Measurements from ENCODE around the gene IGSF6.
A peak's percentile ranks its signal among the peaks of the same experiment; 100 is the strongest.
"Not testable (repeated sequence)": the region's sequence is repeated elsewhere in the genome, so short reads cannot be mapped to it uniquely, and the experiment has no call there.

Gene IGSF6

DNA sequence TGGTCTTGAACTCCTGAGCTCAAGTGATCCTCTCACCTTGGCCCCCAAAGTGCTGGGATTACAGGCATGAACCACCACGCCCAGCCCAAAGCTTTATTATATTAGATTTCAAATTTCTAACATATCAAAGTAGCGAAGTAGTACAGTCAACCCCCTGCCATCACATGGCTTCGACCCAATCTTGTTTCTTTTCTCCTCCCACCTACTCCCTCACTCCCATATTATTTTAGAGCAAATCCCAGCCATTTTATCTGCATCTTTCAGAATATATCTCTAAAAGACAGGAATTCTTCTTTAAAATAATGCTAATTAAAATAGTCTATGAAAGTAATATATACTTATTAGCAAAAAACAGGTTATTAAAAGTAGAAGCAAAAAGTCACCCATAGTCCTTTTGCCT, 893 bp downstream of the IGSF6 start:
- no peak for DNase-seq

DNA sequence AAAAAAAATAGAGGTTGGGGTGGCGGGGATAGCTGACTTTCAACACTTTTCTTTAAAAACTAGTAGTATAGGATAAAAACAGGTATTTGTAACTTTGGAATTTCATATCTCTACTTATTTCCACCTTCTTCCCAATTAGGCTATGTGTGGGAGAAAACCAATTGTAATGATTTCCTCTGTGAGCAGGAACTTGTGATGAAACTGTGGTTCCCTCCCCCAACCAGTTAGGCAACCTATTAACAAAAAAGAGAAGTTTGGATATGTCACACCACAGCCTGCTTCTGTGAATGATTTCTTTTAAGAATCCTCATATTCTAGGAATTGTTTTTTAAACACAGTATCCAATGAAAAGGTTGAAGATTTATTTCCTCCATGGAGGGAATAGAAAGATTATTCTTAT, 1.9 kb downstream of the IGSF6 start:
- no peak for DNase-seq

DNA sequence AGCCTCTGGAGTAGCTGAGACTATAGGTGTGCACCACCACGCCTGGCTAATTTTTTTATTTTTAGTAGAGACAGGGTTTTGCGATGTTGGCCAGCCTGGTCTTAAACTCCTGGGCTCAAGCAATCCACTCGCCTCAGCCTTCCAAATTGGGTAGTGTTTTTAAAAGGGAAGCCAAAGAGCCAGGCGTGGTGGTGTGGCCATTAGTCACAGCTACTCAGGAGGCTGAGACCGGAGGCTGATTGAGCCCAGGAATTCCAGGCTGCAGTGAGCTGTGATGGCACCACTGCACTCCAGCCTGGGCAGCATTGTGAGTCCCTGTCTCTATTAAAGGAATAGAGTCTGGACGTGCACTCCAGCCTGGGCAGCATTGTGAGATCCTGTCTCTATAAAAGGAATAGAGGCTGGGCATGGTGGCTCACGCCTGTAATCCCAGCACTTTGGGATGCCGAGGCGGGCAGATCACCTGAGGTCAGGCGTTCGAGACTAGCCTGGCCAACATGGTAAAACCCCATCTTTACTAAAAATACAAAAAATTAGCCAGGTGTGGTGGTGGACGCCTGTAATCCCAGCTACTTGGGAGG, 2.5 kb downstream of the IGSF6 start:
- not testable (repeated sequence) for DNase-seq

DNA sequence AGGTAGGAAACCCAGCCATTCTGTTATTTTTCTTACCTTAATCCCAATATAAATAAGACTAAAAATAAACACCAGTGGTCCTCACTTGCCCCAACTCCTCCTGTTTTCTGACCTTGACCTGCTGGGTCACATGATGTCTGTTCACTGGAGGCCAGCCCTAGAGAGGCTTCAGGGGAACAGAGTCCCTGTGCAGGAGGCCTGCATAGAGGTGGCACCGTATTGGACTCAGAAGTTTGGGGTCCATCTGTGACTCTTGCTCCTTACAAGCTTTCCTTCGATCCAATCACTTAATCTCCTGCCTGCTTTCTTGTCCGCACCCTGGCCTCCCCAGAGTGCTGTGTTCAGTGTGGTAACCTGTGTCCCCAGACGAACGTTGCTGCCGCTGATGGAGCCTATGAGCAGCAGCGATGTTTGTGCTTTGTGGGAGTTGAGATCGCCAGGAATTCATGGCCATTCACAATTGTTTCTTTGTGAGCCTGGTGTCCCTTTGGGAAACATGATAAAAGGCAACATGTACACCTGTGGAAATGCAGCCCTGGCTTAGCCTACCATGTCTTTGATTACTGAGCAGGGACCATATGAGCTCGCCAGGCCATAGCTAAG, 4.7 kb downstream of the IGSF6 start:
- DNase-seq, result no peak

DNA sequence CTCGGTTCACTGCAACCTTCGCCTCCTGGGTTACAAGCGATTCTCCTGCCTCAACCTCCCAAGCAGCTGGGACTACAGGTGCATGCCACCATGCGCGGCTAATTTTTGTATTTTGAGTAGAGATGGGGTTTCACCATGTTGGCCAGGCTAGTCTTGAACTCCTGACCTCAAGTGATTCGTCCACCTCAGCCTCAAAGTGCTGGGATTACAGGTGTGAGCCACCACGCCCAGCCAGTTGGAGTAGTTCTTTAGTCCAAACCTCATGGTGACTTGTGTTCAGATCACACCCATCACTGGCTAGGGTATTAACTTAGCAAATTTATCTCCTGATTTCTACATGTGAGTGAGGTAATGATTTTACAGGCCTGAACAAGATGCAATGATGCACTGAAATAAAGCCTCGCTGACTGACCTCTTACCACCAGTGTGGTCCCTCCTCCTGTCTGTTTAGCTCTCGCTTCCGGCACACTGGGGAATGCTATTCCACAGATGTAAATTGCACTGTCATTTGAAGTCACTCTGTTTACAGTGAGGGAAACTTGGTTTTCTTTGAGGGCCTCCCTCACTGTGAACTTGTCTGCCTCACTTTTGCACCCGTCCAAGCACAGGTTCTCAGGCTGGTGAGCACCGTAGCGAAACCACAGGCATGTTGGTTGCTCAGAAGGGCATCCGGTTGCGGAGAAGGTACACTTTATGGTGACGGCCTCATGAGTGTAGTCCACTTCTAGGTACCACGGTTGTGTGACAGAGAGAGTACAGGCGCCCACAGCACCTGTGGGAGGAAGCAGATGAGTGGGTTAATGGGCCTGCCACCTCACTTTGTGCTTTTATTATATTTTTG, 5.5 kb downstream of the IGSF6 start:
- no peak for DNase-seq

DNA sequence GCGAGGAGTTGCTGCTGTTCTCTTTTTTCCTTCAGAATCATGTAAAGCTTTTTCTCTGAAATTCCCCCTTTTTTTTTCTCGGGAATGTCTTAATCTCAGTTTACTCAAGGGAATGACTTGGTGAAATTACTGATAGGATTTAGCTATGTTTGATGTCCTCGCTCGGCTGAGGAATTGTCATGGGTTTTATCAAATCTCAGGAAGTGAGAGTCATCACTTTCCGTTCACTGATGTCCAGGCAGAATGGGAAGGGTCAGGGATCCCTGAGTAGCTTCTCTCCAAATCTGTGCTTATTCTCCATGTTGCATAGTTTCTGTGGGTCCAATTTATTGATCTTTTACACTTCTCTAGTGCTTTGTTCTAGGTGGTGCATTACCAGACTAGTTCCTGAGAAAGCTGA, 6.3 kb downstream of the IGSF6 start:
- DNase-seq, result no peak

DNA sequence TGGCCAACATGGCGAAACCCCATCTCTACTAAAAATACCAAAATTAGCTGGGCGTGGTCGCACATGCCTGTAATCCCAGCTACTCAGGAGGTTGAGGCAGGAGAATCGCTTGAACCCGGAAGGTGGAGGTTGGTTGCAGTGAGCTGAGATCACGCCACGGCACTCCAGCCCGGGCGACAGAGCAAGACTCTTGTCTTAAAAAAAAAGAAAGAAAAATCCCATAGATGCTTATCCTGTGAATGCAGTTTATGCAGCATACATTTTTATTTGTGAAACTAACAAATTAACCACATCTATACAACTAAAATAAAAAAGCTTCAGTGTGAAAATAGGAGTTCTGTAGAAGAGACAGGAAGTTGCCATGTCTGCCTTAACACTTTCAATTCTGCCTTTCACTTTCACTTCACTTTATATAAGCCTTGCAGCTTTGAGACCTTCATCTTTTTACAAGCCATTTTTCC, 7.1 kb downstream of the IGSF6 start:
- DNase-seq, result no peak

DNA sequence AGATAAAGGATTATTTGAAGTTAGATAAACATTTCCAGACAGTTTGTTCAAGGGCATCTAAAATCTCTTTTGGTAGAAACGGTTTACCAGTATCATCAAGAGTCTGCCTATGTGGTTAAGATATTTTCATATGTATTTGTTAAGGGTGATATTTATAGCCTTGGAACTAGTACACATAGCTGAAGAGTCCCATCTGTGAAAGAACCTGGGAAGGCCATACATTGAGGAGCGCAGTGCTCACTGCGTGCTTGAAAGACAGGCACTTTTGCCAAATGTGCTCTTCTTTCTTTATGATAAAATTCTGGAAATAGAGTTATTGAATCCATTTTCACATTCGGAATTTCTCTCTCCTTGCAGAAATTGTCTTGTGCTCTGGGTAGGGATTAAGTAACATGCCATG, 7.7 kb downstream of the IGSF6 start:
- peak; percentile 60 for DNase-seq

DNA sequence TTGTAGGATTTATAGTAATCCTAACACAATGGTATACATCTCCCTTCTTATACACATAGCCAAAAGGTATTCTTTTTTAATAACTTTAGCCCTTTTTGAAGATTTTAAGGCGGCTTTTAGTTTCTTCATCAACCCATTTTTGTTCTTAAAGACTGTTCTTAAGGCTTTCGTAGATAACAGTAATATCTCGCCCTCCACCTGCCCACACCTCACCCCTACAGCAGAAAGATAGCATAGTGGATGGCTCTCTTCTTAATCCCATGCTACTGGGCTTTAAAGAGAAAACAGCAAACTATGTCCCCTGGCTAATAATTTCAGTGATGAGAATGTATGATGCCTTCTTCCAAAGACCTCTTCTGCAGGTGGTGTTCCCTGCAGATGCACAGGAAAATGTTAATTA, 8.6 kb downstream of the IGSF6 start:
- DNase-seq, result no peak

DNA sequence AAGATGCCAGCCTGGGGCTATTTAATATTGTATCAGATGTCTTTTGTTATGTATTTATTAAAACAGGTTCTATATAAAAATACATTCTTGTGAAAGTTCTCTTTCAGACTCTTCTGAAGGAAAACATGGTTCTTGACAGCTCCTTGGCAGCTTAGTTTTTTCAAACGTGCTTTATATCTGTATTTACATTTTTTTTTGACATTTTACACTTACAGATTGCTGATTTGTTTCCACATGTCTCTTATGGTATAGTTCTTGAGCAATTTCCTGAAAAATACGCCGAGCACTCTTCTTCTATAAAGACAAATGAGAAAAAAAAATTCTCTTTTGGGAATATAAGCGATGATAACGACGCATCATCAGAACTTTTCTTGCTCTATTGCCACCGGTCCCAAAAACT, 9.5 kb downstream of the IGSF6 start:
- no peak for DNase-seq

DNA sequence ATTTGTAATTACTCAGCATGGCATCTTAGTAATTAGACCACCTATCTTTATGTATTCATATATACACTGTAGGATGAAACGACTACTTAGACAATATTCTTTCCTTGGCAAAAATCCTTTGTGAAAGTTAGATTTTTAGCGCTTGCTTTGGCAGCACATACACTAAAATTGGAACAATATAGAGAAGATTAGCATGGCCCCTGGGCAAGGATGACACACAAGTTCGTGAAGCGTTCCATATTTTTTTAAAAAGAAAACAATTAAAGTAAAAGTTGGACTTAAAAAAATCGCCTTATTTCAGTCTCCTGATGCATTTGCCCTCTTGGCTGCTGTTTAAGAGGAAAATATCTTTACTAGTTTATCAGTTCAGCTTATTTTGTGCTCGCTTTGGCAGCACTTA, 10.5 kb downstream of the IGSF6 start:
- DNase-seq, result no peak

DNA sequence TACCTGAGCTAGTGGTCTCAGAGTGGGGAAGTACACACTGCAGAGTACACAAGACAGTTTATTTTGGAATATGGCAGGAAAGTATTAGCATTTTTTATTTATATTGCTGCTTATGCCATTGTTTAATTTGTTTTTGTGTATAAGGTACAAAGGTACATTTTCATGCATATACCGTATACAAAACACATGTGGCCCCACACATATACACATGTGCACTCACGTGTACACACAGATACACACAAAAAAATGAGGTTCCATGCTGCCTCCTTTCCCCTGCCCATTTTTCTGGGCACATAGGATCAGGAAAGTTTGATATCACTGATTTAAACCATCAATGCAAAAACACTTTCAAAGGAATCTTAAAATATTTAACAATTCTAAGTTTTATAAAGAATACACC, 12.9 kb downstream of the IGSF6 start:
- no peak for DNase-seq

DNA sequence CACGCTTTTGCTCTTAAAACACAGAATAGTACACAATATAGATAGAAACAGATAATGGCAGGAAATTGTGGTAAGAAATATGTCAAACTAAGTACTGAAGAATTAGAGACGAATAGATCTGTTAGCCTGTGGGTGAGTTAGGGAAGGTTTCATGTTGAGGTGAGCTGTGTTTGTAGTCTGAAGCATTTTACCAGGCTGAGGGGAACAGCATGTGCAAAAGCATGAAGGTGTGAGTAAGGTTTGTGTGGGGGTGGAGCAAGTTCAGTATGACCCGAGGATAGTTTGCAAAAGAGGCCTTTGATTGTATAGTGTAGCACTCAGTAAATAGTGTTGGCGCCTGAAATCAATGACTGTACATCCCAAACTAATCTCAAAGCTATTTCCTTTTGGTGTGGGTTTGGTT, 13.8 kb downstream of the IGSF6 start:
- no peak for DNase-seq

DNA sequence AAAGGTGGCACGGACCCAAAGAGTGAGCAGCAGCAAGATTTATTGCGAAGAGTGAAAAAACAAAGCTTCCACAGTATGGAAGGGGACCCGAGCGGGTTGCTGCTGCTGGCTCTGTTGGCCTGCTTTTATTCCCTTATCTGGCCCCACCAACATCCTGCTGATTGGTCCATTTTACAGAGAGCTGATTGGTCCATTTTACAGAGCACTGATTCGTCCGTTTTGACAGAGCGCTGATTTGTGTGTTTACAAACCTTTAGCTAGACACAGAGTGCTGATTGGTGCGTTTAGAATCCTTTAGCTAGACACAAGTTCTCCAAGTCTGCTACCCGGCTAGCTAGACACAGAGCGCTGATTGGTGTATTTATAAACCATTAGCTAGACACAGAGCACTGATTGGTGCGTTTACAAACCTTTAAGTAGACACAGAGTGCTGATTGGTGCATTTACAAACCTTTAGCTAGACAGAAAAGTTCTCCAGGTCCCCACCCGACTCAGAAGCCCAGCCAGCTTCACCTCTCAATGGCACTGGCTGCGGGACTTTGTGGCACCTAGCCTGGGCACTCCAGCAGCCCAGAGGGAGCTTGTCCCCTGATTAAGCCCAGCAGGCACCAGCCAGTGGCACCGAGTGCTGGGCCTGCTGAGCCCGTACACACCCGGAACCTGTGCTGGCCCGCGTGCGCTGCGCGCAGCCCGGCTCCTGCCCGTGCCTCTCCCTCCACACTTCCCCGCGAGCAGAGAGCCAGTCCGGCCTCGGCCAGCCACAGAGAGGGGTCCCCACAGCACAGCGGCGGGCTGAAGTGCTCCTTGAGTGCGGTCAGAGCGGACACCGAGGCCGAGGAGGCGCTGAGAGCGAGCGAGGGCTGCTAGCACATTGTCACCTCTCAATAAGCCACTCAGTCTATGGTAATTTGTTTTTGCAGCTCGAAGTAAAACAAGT, 15.1 kb downstream of the IGSF6 start:
- DNase-seq, result no peak

DNA sequence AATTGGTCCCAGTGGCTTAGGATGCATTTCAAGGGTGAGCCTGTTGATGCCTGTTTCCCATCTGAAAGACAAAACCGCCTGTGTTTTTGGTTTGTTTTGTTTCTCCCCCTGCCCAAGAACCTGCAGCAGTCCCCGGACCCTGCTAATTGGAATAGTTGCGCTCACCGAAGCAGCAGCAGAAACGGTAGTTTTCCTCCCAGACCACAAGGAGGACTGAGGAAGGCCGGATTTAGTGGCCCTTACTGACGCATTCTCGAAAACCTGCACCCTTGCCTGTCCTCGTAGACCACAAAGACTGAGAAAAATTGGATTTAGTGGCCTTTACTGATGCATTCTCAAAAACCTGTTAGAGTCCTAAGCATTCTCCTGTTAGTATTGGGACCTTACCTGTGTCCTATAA, 16.7 kb downstream of the IGSF6 start:
- DNase-seq, result not testable (repeated sequence)

DNA sequence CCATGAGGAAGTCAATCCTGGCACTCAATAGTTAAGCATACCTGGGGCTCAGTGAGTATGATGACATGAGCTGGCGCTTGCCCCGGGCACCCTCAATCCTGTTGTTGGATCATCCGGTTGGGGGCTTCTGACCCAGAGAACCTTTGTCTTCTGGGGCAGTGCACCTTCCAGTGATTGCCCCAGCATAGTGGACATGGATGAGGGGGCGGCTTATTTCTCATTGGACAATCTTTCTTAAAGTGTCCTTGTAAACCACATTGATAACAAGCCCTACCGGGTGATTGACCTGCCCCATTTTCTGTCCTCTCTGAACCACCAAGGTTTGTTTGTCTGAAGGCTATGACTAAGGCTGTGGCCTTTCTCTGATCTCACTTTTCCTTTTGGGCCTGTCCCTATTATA, 18.2 kb downstream of the IGSF6 start:
- no peak for DNase-seq

DNA sequence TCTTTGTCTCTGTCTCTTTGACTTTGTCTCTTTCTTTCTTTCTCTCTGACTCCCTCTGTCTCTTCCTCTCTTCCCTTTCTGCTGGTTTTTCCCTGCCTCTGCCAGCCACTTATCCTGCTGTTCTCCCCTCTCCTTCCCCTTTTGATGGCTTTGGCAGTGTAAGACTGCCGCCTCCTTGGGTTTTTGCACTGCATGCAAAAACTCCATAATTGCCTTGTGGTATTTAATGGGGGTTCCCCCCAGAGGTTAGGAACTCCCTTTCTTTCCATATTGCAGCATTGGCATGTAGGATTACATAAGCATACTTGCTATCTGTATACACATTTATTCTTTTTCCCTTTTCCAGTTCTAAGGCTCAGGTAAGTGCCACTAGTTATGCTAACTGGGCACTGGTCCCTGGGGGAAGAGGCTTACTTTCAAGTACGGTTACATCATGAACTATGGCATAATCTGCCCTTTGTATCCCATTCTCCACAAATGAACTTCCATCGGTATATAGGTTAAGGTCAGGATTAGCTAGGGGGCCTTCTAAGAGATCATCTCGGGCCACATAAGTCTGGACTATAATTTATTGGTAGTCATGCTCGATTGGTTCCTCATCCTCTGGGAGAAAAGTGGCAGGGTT, 20.3 kb downstream of the IGSF6 start:
- DNase-seq, result not testable (repeated sequence)

DNA sequence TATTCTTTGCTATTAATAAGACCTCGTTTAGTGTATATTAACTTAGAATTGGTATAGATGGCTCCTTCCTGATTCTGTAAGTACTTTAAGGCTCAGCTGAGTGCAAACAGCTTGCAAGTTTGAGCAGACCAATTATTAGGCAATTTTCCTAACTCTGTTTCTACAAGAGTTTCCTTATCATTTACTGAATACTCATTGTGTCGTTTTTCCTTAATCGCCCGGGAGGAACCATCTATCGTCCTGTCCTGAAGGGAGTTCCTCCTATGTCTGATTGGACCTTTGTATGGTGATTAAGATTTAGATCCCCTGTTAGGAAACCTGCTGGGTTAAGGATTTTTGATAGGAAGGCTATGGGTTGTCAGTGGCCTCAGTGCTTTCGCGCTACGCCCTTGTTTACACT, 21.0 kb downstream of the IGSF6 start:
- DNase-seq, result not testable (repeated sequence)

DNA sequence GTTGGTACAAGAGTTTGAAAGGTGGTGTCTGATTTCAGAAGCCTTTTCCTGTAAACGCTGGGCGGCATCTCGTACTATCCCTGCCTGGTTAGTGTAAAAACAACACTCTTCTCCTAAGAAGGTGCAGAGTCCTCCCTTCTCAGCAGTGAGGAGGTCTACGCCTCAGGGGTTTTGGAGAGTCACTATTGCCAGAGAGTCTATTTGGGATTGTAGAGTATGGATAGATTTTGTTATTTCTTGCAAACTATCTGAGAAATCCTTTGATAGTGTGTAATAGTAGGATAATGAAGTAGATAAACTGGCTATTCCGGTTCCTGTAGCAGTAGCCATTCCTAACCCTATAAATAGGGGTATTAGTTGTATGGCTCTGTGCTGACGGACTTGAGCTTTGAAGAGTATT, 21.5 kb downstream of the IGSF6 start:
- not testable (repeated sequence) for DNase-seq

DNA sequence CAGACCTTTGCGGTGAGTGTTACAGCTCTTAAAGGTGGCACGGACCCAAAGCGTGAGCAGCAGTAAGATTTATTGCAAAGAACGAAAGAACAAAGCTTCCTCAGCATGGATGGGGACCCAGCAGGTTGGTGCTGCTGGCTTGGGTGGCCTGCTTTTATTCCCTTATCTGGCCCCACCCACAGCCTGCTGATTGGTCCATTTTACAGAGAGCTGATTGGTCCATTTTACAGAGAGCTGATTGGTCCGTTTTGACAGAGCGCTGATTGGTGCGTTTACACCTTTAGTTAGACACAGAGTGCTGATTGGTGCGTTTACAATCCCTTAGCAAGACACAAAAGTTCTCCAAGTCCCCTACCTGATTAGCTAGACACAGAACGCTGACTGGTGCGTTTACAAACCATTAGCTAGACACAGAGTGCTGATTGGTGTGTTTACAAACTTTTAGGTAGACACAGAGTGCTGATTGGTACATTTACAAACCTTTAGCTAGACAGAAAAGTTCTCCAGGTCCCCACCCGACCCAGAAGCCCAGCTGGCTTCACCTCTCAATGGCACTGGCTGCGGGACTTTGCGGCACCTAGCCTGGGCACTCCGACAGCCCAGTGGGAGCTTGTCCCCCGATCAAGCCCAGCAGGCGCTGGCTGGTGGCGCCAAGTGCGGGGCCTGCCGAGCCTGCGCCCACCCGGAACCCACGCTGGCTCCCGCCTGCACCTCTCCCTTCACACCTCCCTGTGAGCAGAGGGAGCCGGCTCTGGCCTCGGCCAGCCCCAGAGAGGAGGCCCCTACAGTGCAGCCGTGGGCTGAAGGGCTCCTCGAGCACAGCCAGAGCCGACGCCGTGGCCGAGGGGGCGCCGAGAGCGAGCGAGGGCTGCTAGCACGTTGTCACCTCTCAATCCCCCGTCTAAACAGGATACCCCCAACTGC, 22.5 kb downstream of the IGSF6 start:
- DNase-seq, result not testable (repeated sequence)

DNA sequence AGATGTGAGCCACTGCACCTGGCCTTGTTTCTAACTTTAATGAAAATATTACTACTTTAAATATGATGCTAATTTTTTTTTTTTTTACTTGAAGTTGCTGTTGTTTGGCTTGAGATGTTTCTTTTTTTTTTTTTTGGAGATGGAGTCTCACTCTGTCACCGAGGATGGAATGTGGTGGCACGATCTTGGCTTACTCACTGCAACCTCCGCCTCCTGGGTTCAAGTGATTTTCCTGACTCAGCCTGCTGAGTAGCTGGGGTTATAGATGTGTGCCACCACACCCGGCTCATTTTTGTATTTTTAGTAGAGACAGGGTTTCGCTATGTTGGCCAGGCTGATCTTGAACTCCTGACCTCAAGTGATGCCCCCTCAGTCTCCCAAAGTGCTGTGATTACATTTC, 23.6 kb downstream of the IGSF6 start:
- DNase-seq, result no peak

Data from NCI-H526 treated with DMSO at 0.1 percent for 48 hours (cell line).